ENCODE data around the gene CACNA1C. TPM values are rescaled to one million over a fixed set of nuclear protein-coding genes. Genes with fewer than 3 reads are reported as not detected.

Gene CACNA1C
- total RNA-seq, 2 donors from 2014 or later, result 0.86 to 6.3 TPM

DNA sequence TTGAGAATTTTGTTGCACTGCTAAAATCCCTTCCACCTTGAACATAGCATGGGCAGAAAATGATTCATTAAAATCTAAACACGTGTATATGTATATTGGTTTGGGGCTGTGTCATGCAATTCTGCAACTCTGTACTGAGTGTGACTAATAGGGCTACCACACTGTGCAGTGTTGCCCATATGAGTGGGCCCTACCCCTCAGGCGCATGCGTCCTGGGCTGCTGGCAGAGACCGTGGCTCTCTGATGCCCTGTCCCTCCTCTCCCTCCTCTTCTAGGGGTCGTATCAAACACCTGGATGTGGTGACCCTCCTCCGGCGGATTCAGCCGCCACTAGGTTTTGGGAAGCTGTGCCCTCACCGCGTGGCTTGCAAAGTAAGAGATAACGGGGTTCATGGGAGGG, 613.6 kb downstream of the CACNA1C start:
- no peak overlapping the region for H3K27ac Mint-ChIP-seq
- H3K4me1 Mint-ChIP-seq, result no peaks in the 10 kb centered on the region
- H3K9ac ChIP-seq (ENCODE audit: extremely low read depth, low read length, poor library complexity, severe bottlenecking), result no peak overlapping the region
- H3K36me3 ChIP-seq (ENCODE audit: control insufficient read depth, insufficient read depth, low read length), result no peaks in the 10 kb centered on the region
- peak; percentile 18 for DNase-seq
- H3K36me3 Mint-ChIP-seq (ENCODE audit: low read depth), result no peaks in the 10 kb centered on the region
- no peak overlapping the region for H3K4me3 ChIP-seq (ENCODE audit: low read length)
- WGBS, 2 experiments (ENCODE audit: insufficient coverage in 1 of 2, insufficient read length in 1 of 2), result 88 to 89% methylated on average over 5 to 11 of the region's 11 CpGs
- no peaks in the 10 kb centered on the region for H3K27me3 ChIP-seq (ENCODE audit: control insufficient read depth, insufficient read depth, low read length, poor library complexity, severe bottlenecking)
- no peaks in the 10 kb centered on the region for H3K27me3 Mint-ChIP-seq (ENCODE audit: insufficient read depth)
- no peak overlapping the region for H3K27ac ChIP-seq (ENCODE audit: low read depth, low read length)
- no peaks in the 10 kb centered on the region for H3K4me1 ChIP-seq (ENCODE audit: control insufficient read depth, insufficient read depth, low read length)
- TF ChIP-seq CTCF (conservative IDR thresholded peaks at IDR 0.05), result no peak
- no peaks in the 10 kb centered on the region for H3K9me3 ChIP-seq (ENCODE audit: control insufficient read depth, low read length)
- H3K9me3 Mint-ChIP-seq, result no peaks in the 10 kb centered on the region
- no peak overlapping the region for H3K4me3 Mint-ChIP-seq

DNA sequence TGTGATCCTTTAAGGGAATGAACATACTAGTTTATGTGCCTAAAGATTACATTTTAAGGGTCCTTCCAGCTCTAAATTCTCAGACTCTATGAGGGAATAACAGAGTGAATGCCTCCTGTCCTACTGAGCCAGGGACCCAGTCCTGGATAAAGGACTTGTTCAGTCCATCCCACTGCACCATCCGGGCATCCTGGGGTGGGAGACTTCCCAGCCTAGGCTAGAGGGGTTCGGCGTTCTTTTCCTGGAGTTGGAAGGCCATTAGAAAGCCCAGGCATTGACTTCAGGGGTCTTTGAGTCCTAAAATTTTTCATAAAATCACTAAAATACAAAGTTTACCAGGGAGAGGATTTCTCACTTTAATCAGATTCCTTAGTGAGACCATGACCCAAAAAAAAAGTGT, 614.1 kb downstream of the CACNA1C start:
- H3K4me3 ChIP-seq (ENCODE audit: low read length), result no peak overlapping the region
- Mint-ChIP-seq H3K27ac (no peak overlapping the region), H3K9me3 (no peaks in the 10 kb centered on the region), H3K36me3 (ENCODE audit: low read depth) (no peaks in the 10 kb centered on the region), H3K27me3 (ENCODE audit: insufficient read depth) (no peaks in the 10 kb centered on the region), H3K4me3 (no peak overlapping the region), H3K4me1 (no peaks in the 10 kb centered on the region)
- no peak overlapping the region for H3K27ac ChIP-seq (ENCODE audit: low read depth, low read length)
- H3K27me3 ChIP-seq (ENCODE audit: control insufficient read depth, insufficient read depth, low read length, poor library complexity, severe bottlenecking), result no peaks in the 10 kb centered on the region
- H3K9ac ChIP-seq (ENCODE audit: extremely low read depth, low read length, poor library complexity, severe bottlenecking), result no peak overlapping the region
- no peaks in the 10 kb centered on the region for H3K36me3 ChIP-seq (ENCODE audit: control insufficient read depth, insufficient read depth, low read length)
- 94 to 97% methylated on average over 2 to 3 of the region's 3 CpGs for WGBS, 2 experiments (ENCODE audit: insufficient coverage in 1 of 2, insufficient read length in 1 of 2)
- H3K4me1 ChIP-seq (ENCODE audit: control insufficient read depth, insufficient read depth, low read length), result no peaks in the 10 kb centered on the region
- TF ChIP-seq CTCF (conservative IDR thresholded peaks at IDR 0.05), result no peak
- peak; percentile 28 for DNase-seq
- no peaks in the 10 kb centered on the region for H3K9me3 ChIP-seq (ENCODE audit: control insufficient read depth, low read length)

GRCh38 chr12:2667716-2668440, 615.1 kb downstream of the CACNA1C start:
- H3K4me3 Mint-ChIP-seq, result no peak overlapping the region
- H3K9ac ChIP-seq (ENCODE audit: extremely low read depth, low read length, poor library complexity, severe bottlenecking), result no peak overlapping the region
- no peaks in the 10 kb centered on the region for H3K36me3 ChIP-seq (ENCODE audit: control insufficient read depth, insufficient read depth, low read length)
- no peaks in the 10 kb centered on the region for H3K27me3 ChIP-seq (ENCODE audit: control insufficient read depth, insufficient read depth, low read length, poor library complexity, severe bottlenecking)
- no peak overlapping the region for H3K27ac Mint-ChIP-seq
- 87% methylated on average over 9 to 17 of the region's 17 CpGs for WGBS, 2 experiments (ENCODE audit: insufficient coverage in 1 of 2, insufficient read length in 1 of 2)
- TF ChIP-seq CTCF (conservative IDR thresholded peaks at IDR 0.05), result no peak
- no peaks in the 10 kb centered on the region for H3K4me1 Mint-ChIP-seq
- H3K27me3 Mint-ChIP-seq (ENCODE audit: insufficient read depth), result no peaks in the 10 kb centered on the region
- no peak overlapping the region for H3K27ac ChIP-seq (ENCODE audit: low read depth, low read length)
- no peaks in the 10 kb centered on the region for H3K9me3 ChIP-seq (ENCODE audit: control insufficient read depth, low read length)
- no peaks in the 10 kb centered on the region for H3K4me1 ChIP-seq (ENCODE audit: control insufficient read depth, insufficient read depth, low read length)
- H3K4me3 ChIP-seq (ENCODE audit: low read length), result no peak overlapping the region
- H3K36me3 Mint-ChIP-seq (ENCODE audit: low read depth), result no peaks in the 10 kb centered on the region
- peak; percentile 39 for DNase-seq
- no peaks in the 10 kb centered on the region for H3K9me3 Mint-ChIP-seq

Data from endodermal cell (in vitro differentiated cells).